ENCODE results near the gene APEH.

GRCh38 chr3:49722896-49723295 lies 48.7 kb downstream of the APEH start:
- no peak for TF ChIP-seq CTCF (IDR thresholded peaks at IDR 0.05)
- TF ChIP-seq EZH2 (IDR thresholded peaks at IDR 0.05; ENCODE audit: borderline replicate concordance, insufficient read depth, low read depth, low read length, poor library complexity, severe bottlenecking) = no peak

Measured in B cell (primary cell).